CD4-positive, CD25-positive, alpha-beta regulatory T cell (primary cell): ENCODE data around the gene ALK. TPM values are rescaled to one million over a fixed set of nuclear protein-coding genes. Genes with fewer than 3 reads are reported as not detected.

Source experiments
- ATAC-seq, 2 donors: fragments of 150-1000 bp; cut with Tn5 transposase; one replicate each; pipeline ENCODE4 v1.10.0; 2021; ENCODE audit warnings: low read depth in 2 of 2, moderate number of reproducible peaks in 2 of 2, moderate library complexity in 1 of 2
- DNase-seq, 3 donors: peaks; one replicate each; pipeline versions ENCODE4 v3.0.0 to v3.0.0-alpha.2; 2012 to 2022; ENCODE audit warnings: mixed read lengths in 1 of 3
- H3K27ac ChIP-seq: one replicate; pipeline ENCODE4 v1.7.0; 2013; ENCODE audit warnings: mild to moderate bottlenecking, low read length; ENCODE audit not compliant: insufficient read depth, poor library complexity, severe bottlenecking
- H3K27me3 ChIP-seq: one replicate; pipeline ENCODE4 v1.7.0; 2013; ENCODE audit warnings: low read length; ENCODE audit not compliant: control insufficient read depth, insufficient read depth
- H3K36me3 ChIP-seq: one replicate; pipeline ENCODE4 v1.7.0; 2013; ENCODE audit warnings: mild to moderate bottlenecking, low read length, moderate library complexity; ENCODE audit not compliant: control insufficient read depth, insufficient read depth
- H3K4me1 ChIP-seq: 2 replicates; pipeline ENCODE4 v1.7.0; 2013; ENCODE audit warnings: mild to moderate bottlenecking, low read length; ENCODE audit not compliant: insufficient read depth, control insufficient read depth, poor library complexity, severe bottlenecking
- H3K4me3 ChIP-seq: one replicate; pipeline ENCODE4 v1.7.0; 2013; ENCODE audit warnings: low read depth, mild to moderate bottlenecking, low read length, moderate library complexity
- H3K9me3 ChIP-seq, 2 experiments: 1 replicate in 1 of 2; 2 replicates in 1 of 2; pipeline ENCODE4 v1.7.0; 2013; ENCODE audit warnings: low read length in 2 of 2, mild to moderate bottlenecking in 1 of 2, moderate library complexity in 1 of 2; ENCODE audit not compliant: control insufficient read depth in 2 of 2
- H3K27ac Mint-ChIP-seq, 3 donors: one replicate each; pipeline ENCODE4 v1.8.0; 2020 to 2022; ENCODE audit warnings: mild to moderate bottlenecking in 3 of 3, mixed read lengths in 3 of 3, moderate library complexity in 2 of 3
- H3K27me3 Mint-ChIP-seq: one replicate; pipeline ENCODE4 v1.8.0; 2022; ENCODE audit warnings: mild to moderate bottlenecking, mixed read lengths
- H3K36me3 Mint-ChIP-seq: one replicate; pipeline ENCODE4 v1.8.0; 2020; ENCODE audit warnings: mixed read lengths
- H3K4me1 Mint-ChIP-seq, 4 donors: one replicate each; pipeline ENCODE4 v1.8.0; 2020 to 2022; ENCODE audit warnings: mixed read lengths in 4 of 4, mild to moderate bottlenecking in 1 of 4
- H3K4me3 Mint-ChIP-seq, 4 donors: one replicate each; pipeline ENCODE4 v1.8.0; 2020 to 2022; ENCODE audit warnings: mild to moderate bottlenecking in 4 of 4, mixed read lengths in 4 of 4, moderate library complexity in 3 of 4
- H3K9me3 Mint-ChIP-seq, 7 donors: one replicate each; pipeline ENCODE4 v1.8.0; 2020 to 2022; ENCODE audit warnings: mixed read lengths in 7 of 7, mild to moderate bottlenecking in 3 of 7, moderate library complexity in 2 of 7
- polyA plus RNA-seq, 4 donors: library from polyadenylated mRNA; unstranded; fragments of 300-500 nt; fragmentation: Illumina TruSeq; gene quantifications; one replicate each; pipeline ENCODE4 v1.2.3, GENCODE V29; 2021
- total RNA-seq: library from RNA; stranded (reverse); gene quantifications from one replicate; pipeline ENCODE4 v1.2.3, GENCODE V29; 2022

The ALK gene
- total and polyA plus RNA-seq, 5 donors from 2014 or later, result not detected

- Histone ChIP-seq H3K27me3 (no peaks in the 10 kb centered on the region), H3K27ac (no peak overlapping the region), H3K9me3 (no peaks in the 10 kb centered on the region), H3K4me1 (no peaks in the 10 kb centered on the region), H3K36me3 (no peaks in the 10 kb centered on the region), H3K4me3 (no peak overlapping the region)
- DNase-seq, result no peak
- H3K27ac Mint-ChIP-seq, result no peak overlapping the region
- ATAC-seq, result no peak
- H3K36me3 Mint-ChIP-seq, result peaks cover 14% of the 10 kb centered on the region
- peaks cover 5% of the 10 kb centered on the region for H3K27me3 Mint-ChIP-seq
- H3K9me3 Mint-ChIP-seq, result peaks cover 0 to 5% (median 0%) of the 10 kb centered on the region in 7 donors
- no peak overlapping the region for H3K4me3 Mint-ChIP-seq
- peaks cover 2 to 14% (median 12%) of the 10 kb centered on the region in 4 donors for H3K4me1 Mint-ChIP-seq
Measured at GRCh38 chr2:29191817-29192216, 729.6 kb downstream of the ALK start.

GRCh38 chr2:29189052-29189451 lies 732.3 kb downstream of the ALK start:
- H3K4me1 Mint-ChIP-seq, result peaks cover 0 to 14% (median 10%) of the 10 kb centered on the region in 4 donors
- peak overlapping the region in 1 of 3 donors; percentile 4 for H3K27ac Mint-ChIP-seq
- Histone ChIP-seq H3K4me1 (no peaks in the 10 kb centered on the region), H3K36me3 (peaks cover 4% of the 10 kb centered on the region), H3K4me3 (peak overlapping the region; percentile 56), H3K27me3 (no peaks in the 10 kb centered on the region), H3K9me3 (no peaks in the 10 kb centered on the region), H3K27ac (no peak overlapping the region)
- peaks cover 0 to 5% (median 0%) of the 10 kb centered on the region in 7 donors for H3K9me3 Mint-ChIP-seq
- H3K36me3 Mint-ChIP-seq, result peaks cover 18% of the 10 kb centered on the region
- ATAC-seq, result peak; percentile 72 to 85
- DNase-seq, result no peak
- no peak overlapping the region for H3K4me3 Mint-ChIP-seq
- H3K27me3 Mint-ChIP-seq, result peaks cover 4% of the 10 kb centered on the region

DNA sequence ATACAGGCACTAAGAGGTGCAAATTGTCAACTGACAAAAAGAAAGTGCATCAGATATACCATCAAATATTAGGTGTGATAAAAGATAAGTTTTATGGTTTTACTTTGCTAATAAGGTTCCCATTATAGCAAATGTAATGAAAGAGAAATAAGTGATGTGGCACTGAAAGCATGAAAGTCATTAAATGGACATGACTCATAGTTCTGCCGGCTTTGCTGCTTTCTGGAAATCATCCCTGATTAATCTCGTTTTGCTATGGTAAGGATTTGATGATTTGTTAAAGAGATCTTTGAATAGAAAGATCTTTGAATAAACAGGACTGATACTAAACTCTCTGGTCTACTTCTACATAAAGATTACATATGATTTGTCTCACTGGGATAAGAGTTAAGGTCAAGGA lies 733.5 kb downstream of the ALK start:
- no peaks in the 10 kb centered on the region for H3K27me3 Mint-ChIP-seq
- peaks cover 18% of the 10 kb centered on the region for H3K36me3 Mint-ChIP-seq
- DNase-seq, result no peak
- peaks cover 0 to 5% (median 0%) of the 10 kb centered on the region in 7 donors for H3K9me3 Mint-ChIP-seq
- Histone ChIP-seq H3K27ac (no peak overlapping the region), H3K36me3 (peaks cover 6% of the 10 kb centered on the region), H3K4me1 (no peaks in the 10 kb centered on the region), H3K27me3 (no peaks in the 10 kb centered on the region), H3K9me3 (no peaks in the 10 kb centered on the region), H3K4me3 (no peak overlapping the region)
- peak overlapping the region in 1 of 3 donors; percentile 60 for H3K27ac Mint-ChIP-seq
- peaks cover 0 to 14% (median 10%) of the 10 kb centered on the region in 4 donors for H3K4me1 Mint-ChIP-seq
- H3K4me3 Mint-ChIP-seq, result no peak overlapping the region
- no peak for ATAC-seq

DNA sequence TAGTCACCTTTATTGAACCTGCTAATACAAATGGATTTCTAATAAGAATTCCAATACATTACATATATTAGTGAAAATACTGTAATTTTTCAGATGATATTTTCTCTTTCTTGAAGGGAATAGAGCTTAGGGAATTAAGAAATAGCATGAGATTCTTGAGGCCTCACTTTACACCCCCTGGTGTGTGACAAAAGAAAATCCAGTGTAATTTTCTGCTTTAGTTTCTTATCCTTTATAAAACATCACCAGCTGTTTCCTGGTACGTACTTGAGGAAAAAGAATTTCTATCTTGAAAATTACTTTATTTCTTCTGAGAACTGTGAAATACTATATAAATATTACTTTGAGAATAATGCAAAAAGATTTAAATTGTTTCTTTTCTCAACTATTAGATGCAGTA lies 734.6 kb downstream of the ALK start:
- peaks cover 0 to 5% (median 0%) of the 10 kb centered on the region in 7 donors for H3K9me3 Mint-ChIP-seq
- H3K27me3 ChIP-seq, result no peaks in the 10 kb centered on the region
- H3K36me3 ChIP-seq, result peaks cover 16% of the 10 kb centered on the region
- ATAC-seq (no peak), DNase-seq (no peak)
- no peaks in the 10 kb centered on the region for H3K9me3 ChIP-seq
- no peaks in the 10 kb centered on the region for H3K4me1 ChIP-seq
- H3K4me3 ChIP-seq, result no peak overlapping the region
- no peak overlapping the region for H3K27ac Mint-ChIP-seq
- H3K36me3 Mint-ChIP-seq, result peaks cover 22% of the 10 kb centered on the region
- H3K4me3 Mint-ChIP-seq, result no peak overlapping the region
- no peak overlapping the region for H3K27ac ChIP-seq
- H3K4me1 Mint-ChIP-seq, result peaks cover 0 to 14% (median 10%) of the 10 kb centered on the region in 4 donors
- no peaks in the 10 kb centered on the region for H3K27me3 Mint-ChIP-seq

DNA sequence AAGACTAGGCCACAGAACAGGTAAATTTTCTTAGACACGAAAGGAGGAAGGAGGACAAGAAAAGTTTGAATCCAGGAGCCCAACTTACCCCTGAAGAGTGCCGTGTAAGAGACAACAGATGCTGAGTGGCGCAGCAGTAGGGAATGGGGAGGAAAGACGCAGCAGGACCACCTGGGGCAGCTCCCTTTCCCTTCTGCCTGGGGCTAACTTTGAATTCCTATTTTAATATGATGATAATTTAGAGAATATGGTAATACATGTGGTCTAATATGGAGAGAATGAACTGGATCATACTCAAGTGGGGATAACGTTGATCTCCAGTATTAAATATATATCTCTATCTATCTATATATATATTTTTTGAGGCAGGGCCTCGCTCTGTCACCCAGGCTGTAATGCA lies 736.9 kb downstream of the ALK start:
- Mint-ChIP-seq H3K36me3 (peaks cover 35% of the 10 kb centered on the region), H3K27ac (peak overlapping the region in 1 of 3 donors; percentile 14), H3K27me3 (no peaks in the 10 kb centered on the region), H3K9me3 (peaks cover 0 to 5% (median 0%) of the 10 kb centered on the region in 7 donors), H3K4me3 (no peak overlapping the region), H3K4me1 (peaks cover 0 to 12% (median 9%) of the 10 kb centered on the region in 4 donors)
- Histone ChIP-seq H3K36me3 (peaks cover 29% of the 10 kb centered on the region), H3K27ac (no peak overlapping the region), H3K9me3 (no peaks in the 10 kb centered on the region), H3K27me3 (no peaks in the 10 kb centered on the region), H3K4me3 (no peak overlapping the region), H3K4me1 (no peaks in the 10 kb centered on the region)
- DNase-seq, result no peak
- ATAC-seq, result no peak

DNA sequence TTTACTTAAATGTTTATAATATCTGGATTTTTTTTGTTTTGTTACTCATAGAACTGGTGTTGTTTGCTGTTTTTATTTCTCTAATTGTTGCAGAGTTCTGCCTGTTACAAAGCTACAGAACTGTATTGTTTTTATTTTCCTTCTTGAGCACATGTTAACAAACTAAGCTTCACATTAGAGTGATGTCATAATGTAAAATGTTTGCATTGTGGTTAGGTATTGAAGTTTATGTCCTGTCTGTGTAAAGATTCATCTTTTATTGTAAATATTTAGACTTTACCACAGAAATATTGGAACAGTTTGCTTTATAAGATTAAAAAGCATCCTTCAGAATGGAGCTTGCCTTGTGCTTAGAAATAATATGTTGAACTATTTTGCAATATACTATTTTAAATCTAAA lies 738.5 kb downstream of the ALK start:
- ATAC-seq, result no peak
- Histone ChIP-seq H3K36me3 (peaks cover 29% of the 10 kb centered on the region), H3K9me3 (no peaks in the 10 kb centered on the region), H3K27me3 (no peaks in the 10 kb centered on the region), H3K4me3 (no peak overlapping the region), H3K4me1 (no peaks in the 10 kb centered on the region), H3K27ac (no peak overlapping the region)
- Mint-ChIP-seq H3K9me3 (peaks cover 0 to 5% (median 0%) of the 10 kb centered on the region in 7 donors), H3K27ac (no peak overlapping the region), H3K36me3 (peaks cover 28% of the 10 kb centered on the region), H3K27me3 (no peaks in the 10 kb centered on the region), H3K4me1 (peaks cover 0 to 4% (median 1%) of the 10 kb centered on the region in 4 donors), H3K4me3 (no peak overlapping the region)
- DNase-seq, result no peak

DNA sequence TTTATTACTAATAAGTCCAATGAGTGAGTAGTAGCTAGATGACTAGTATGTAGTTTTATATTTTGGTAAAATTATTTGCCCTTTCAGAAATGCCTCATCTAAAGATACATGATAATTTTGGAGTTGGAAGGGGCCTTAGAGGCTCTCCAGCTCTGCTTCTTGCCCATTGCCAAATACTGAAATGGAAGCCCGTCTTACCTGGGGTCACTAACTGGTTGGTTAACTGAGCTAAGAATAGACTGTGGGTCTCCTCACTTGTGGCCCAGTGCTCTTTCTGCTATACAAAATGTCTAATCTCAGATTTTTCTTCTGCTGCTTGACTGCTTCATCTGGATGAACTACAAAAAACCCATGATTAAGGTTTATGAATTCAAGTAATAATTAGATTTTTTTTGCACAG lies 739.1 kb downstream of the ALK start:
- Mint-ChIP-seq H3K9me3 (peaks cover 0 to under 1% (median 0%) of the 10 kb centered on the region in 7 donors), H3K4me1 (peaks cover 0 to 4% (median 1%) of the 10 kb centered on the region in 4 donors), H3K4me3 (no peak overlapping the region), H3K36me3 (peaks cover 22% of the 10 kb centered on the region), H3K27me3 (no peaks in the 10 kb centered on the region), H3K27ac (no peak overlapping the region)
- H3K36me3 ChIP-seq, result peaks cover 29% of the 10 kb centered on the region
- no peak for ATAC-seq
- no peak overlapping the region for H3K4me3 ChIP-seq
- no peak for DNase-seq
- no peaks in the 10 kb centered on the region for H3K27me3 ChIP-seq
- no peaks in the 10 kb centered on the region for H3K4me1 ChIP-seq
- no peaks in the 10 kb centered on the region for H3K9me3 ChIP-seq
- no peak overlapping the region for H3K27ac ChIP-seq

DNA sequence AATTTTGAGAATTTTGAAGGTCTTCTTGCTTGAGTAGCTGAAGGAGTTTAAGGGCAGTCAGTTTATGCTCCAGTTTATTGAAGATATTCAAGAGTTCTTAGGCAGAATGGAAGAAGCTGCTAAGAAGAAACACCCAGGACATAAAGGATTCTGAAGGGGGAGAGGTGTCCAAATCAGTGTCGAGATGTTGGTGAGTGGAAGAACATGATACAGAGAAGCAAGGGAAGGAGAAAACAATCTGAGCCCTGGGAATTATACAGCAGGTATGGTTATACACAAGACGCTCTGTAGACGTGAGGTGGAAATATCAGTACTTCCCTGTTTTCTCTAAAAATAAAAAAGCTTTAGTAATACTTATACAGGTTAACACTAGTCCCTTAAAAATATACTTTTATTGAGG lies 746.0 kb downstream of the ALK start:
- H3K4me3 Mint-ChIP-seq, result no peak overlapping the region
- H3K27ac Mint-ChIP-seq, result no peak overlapping the region
- Histone ChIP-seq H3K27ac (no peak overlapping the region), H3K36me3 (peaks cover 30% of the 10 kb centered on the region), H3K4me1 (no peaks in the 10 kb centered on the region), H3K27me3 (no peaks in the 10 kb centered on the region), H3K4me3 (no peak overlapping the region), H3K9me3 (no peaks in the 10 kb centered on the region)
- no peak for ATAC-seq
- peaks cover 0 to 5% (median 2%) of the 10 kb centered on the region in 4 donors for H3K4me1 Mint-ChIP-seq
- H3K9me3 Mint-ChIP-seq, result no peaks in the 10 kb centered on the region
- H3K27me3 Mint-ChIP-seq, result no peaks in the 10 kb centered on the region
- DNase-seq, result no peak
- peaks cover 22% of the 10 kb centered on the region for H3K36me3 Mint-ChIP-seq
